Suprapubic skin (tissue), 4 donors: ENCODE data around the gene DAD1.

Source experiments
- EP300 ChIP-seq: sonication (generic); formaldehyde crosslinking; IDR thresholded peaks from one replicate; pipeline ENCODE4 v1.6.1; 2017; ENCODE audit warnings: antibody characterized with exemption
- POLR2A ChIP-seq, 2 donors: fragments of 450-650 bp; IDR thresholded peaks; one replicate each; pipeline ENCODE4 v1.6.1; 2017; ENCODE audit warnings: antibody characterized with exemption in 2 of 2, mild to moderate bottlenecking in 2 of 2, moderate library complexity in 2 of 2
- POLR2AphosphoS5 ChIP-seq, 3 donors: sonication (generic); formaldehyde crosslinking; IDR thresholded peaks; one replicate each; pipeline ENCODE4 v1.6.1; 2017; ENCODE audit warnings: antibody characterized with exemption in 3 of 3
- TF ChIP-seq, protein P1 (sequence below), 2 donors: fragments of 200-600 bp in 1 of 2; fragments of 450-650 bp in 1 of 2; sonication (generic) in 1 of 2; IDR thresholded peaks; one replicate each; pipeline ENCODE4 v1.5.1; 2016 to 2019; ENCODE audit warnings: antibody characterized with exemption in 2 of 2, mild to moderate bottlenecking in 1 of 2, moderate library complexity in 1 of 2

GRCh38 chr14:22547948-22548750 lies 40.9 kb downstream of the DAD1 start:
- TF ChIP-seq POLR2AphosphoS5 (IDR thresholded peaks at IDR 0.05) (no peak), POLR2A (IDR thresholded peaks at IDR 0.05) (no peak), EP300 (no peak)
- TF ChIP-seq, protein P1, sequence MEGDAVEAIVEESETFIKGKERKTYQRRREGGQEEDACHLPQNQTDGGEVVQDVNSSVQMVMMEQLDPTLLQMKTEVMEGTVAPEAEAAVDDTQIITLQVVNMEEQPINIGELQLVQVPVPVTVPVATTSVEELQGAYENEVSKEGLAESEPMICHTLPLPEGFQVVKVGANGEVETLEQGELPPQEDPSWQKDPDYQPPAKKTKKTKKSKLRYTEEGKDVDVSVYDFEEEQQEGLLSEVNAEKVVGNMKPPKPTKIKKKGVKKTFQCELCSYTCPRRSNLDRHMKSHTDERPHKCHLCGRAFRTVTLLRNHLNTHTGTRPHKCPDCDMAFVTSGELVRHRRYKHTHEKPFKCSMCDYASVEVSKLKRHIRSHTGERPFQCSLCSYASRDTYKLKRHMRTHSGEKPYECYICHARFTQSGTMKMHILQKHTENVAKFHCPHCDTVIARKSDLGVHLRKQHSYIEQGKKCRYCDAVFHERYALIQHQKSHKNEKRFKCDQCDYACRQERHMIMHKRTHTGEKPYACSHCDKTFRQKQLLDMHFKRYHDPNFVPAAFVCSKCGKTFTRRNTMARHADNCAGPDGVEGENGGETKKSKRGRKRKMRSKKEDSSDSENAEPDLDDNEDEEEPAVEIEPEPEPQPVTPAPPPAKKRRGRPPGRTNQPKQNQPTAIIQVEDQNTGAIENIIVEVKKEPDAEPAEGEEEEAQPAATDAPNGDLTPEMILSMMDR (IDR thresholded peaks at IDR 0.05) = no peak
